HG02763 (cell line): ENCODE results near the gene TCTN3.
"Not testable (repeated sequence)": the region's sequence is repeated elsewhere in the genome, so short reads cannot be mapped to it uniquely, and the experiment has no call there.

Experiments
- ATAC-seq: cut with Tn5 transposase; IDR thresholded peaks from one replicate; pipeline ENCODE4 v1.9.1; 2021; ENCODE audit warnings: mild to moderate bottlenecking, moderate library complexity; ENCODE audit not compliant: unreplicated experiment

TCTN3 gene, protein sequence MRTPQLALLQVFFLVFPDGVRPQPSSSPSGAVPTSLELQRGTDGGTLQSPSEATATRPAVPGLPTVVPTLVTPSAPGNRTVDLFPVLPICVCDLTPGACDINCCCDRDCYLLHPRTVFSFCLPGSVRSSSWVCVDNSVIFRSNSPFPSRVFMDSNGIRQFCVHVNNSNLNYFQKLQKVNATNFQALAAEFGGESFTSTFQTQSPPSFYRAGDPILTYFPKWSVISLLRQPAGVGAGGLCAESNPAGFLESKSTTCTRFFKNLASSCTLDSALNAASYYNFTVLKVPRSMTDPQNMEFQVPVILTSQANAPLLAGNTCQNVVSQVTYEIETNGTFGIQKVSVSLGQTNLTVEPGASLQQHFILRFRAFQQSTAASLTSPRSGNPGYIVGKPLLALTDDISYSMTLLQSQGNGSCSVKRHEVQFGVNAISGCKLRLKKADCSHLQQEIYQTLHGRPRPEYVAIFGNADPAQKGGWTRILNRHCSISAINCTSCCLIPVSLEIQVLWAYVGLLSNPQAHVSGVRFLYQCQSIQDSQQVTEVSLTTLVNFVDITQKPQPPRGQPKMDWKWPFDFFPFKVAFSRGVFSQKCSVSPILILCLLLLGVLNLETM

DNA sequence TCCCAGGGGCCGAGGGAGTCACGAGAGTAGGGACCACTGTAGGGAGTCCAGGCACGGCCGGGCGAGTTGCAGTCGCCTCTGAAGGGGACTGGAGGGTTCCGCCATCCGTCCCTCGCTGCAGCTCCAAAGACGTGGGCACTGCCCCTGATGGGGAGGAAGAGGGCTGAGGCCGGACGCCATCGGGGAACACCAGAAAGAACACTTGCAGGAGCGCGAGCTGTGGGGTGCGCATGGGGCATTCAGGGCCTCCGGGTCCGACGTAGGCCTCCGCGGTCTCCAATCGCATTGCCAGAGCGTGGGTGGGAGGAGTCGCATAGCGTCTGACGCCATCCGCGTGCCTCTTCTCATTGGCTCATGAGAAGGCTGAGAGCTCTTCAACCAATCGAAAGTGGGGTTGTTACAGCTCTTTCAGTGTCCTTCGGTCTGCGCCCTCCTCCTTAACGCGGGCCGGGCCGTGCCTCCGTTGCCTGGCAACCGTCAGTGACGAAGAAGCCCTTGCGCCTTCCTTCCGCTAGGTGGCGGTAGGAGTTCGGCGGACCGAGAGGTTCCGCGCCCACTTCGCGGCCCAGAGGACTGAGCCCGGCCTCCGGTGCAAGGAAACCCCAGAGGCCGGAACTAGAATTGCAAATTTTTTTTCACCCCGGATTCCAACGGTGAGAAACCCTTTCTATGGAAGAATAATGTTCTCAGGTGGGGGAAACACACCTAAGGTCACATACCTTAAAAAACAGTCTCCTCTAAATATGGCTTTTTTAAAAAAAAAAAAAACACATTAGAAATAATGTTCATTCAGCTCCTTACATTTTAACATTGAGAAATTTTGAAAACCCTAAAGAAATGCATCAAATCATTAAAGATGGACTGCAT lies at the start of gene TCTN3:
Gene TCTN3 (minus strand): TSS at position 260 of the 867 bp plus-strand sequence. CDS start 28 bp downstream, at position 232.
- peak; percentile 99 for ATAC-seq

DNA sequence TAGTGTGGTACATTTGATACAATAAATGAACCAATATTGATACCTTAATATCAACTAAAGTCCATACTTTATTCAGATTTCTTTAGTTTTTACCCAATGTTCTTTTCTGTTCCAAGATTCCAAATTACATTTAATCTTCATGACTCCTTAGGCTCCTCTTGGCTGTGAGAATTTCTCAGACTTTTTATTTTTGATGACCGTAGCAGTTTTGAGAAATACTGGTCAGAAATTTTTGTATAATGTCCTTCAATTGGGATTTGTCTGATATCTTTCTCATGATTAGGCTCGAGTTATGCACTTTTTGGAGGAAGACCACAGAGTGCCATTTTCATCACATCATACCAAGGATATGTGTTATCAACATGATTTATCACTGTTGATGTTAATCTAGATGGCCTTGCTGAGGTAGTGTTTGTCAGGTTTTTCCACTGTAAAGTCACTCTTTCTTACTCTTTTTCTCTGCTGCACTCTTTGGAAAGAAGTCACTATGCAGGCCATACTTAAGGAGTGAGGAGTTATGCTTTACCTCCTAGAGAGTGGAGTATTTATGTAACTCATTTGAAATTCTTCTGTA lies 49.3 kb upstream of the TCTN3 start:
- no peak for ATAC-seq

DNA sequence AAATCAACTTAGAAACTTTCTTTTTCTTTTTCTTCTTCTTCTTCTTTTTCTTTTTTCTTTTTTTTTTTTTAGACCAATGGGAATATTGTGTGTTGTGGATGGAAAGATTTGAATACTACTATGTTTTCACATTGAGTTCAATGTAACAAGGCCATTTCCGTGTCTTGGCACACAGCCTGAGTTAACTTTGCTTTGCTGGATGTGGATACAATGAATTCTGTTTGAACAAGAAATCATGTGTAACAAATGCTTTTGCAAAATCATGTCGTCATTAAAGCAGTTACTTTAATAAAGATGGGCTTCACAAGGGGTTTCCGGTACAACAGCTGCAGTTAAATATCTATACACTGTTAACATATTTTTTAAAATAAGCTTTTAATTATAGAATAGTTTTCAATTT lies 48.8 kb upstream of the TCTN3 start:
- ATAC-seq: no peak

DNA sequence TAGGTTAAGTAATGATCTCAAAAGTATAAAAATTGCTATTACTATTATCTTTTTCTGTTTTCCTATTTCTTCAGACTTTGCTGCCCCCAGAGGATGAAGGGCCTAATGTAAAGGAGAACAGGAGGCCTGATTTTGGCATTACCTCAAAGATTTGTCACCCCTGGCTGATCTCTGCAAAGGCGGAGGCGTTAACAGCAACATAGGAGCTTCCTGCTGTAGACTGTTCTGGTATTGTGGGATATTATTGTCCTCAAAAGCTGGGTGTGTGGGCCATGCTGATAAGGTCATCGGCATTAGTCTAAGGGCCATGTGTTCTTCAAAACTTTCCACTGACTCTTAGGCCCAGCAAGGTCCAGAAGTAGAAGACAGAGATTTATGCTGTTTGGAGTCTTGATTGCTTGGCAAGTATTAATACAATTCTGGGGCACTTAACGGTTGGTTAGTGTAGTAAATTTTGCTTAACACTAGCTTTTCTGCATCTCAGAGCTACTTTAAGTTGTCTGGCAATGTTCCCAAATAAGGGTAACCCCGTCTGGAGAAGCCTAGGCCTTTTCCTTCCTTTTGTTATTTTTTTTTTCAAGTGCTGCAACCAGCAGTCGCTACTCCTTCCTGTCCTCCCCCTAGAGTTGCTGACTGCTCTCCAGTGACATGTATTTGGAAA lies 48.2 kb upstream of the TCTN3 start:
- no peak for ATAC-seq

DNA sequence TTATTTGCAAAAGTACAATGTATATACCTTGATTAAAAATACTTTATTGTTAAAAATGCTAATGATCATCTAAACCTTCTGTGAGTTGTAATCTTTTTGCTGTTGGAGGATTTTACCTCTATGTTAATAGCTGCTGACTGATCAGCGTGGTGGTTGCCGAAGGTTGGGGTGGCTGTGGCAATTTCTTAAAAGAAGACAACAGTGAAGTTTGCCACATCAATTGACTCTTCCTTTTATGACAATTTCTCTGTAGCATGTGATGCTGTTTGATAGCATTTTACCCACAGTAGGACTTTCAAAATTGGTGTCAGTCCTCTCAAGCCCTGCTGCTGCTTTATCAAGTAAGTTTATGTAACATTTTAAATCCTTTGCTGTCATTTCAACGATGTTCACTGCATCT lies 45.3 kb upstream of the TCTN3 start:
- ATAC-seq: no peak

DNA sequence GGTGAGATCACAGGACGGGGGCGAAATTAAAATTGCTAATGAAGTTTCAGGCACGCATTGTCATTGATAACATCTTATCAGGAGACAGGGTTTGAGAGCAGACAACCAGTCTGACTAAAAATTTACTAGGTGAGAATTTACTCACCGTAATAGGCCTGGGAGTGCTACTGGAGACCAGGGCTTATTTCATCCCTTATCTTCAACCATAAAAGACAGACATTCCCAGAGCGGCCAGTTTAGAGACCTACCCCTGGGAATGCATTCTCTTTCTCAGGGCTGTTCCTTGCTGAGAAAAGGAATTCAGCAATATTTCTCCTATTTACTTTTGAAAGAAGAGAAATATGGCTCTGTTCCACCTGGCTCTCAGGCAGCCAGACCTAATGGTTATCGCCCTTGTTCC lies 39.2 kb upstream of the TCTN3 start:
- ATAC-seq: not testable (repeated sequence)

DNA sequence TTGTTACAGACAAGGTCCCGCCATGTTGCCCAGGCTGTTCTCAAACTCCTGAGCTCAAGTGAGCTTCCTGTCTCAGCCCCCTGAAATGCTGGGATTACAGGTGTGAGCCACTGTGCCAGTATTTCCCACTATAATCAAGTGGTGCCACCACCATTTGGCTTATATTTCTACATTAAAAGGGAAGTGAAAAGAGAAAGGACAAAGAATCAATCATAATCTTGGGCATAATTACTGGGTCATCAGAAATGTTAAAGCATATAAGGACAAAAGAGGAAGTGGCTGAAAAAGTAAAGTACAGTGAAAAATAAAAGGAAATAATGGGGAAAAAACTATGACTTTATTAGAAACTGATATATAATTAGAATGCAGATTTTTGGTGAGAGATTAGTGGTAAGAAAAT lies 36.5 kb upstream of the TCTN3 start:
- no peak for ATAC-seq

DNA sequence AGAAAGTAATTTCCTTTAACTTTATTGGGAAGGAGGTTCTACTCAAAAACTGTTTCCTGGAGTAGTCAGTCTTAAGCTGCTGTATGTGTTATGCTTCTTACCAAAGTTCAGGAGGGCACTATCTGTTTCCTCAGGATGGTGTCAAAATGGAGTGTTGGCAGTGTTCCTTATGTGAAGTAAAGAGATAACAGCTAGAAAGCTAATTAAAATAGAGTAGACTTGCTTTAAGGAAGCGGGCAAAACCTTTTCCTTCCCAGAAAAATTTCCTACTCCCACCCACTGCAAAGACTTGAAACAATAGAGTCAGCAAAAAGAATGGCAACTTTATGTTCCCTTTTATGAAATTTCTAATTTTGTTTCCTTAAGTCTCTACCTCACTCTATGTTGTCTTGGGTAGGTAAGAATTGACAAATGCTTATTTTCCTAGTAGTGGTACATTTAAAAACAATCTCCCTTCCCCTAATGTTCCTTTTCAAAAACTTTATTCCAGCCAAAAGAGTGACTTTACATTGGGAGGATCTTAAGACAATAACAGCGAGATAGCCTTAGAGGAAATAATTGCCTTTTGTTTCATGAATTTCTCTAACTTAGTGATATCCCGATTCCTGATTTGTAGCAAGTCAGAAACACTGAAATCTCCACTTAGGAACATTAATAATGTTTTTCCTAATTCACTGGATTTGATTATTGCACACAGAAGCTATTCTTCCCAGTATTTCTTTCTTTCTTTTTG lies 35.8 kb upstream of the TCTN3 start:
- no peak for ATAC-seq

DNA sequence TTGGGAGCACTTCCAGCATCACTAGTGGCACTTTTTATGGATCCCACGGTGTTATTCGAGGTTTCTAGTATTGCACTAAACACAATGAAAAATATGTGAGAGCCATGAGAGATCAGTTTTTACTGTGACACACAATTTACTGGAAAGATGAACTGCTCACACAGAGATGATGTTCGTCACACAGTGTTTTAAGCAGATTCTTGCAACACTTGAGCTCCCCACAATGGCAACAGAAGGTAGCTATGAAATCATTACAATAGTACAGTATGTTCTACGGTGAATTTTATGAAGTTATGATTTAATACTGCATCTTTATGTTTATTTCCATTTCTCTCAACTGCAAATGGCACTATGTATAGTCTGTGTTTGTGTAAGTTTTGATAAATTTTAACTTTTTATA lies 34.8 kb upstream of the TCTN3 start:
- no peak for ATAC-seq

DNA sequence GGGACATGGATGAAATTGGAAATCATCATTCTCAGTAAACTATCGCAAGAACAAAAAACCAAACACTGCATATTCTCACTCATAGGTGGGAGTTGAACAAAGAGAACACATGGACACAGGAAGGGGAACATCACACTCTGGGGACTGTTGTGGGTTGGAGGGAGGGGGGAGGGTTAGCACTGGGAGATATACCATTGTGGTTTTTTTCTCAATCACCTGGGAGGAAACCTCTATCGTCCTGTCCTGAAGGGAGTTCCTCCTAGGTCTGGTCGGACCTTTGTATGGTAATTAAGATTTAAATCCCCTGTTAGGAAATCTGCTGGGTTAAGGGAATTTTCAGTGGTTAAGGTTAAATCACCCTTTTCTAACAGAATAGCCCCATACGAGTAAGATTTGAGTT lies 28.8 kb upstream of the TCTN3 start:
- not testable (repeated sequence) for ATAC-seq

DNA sequence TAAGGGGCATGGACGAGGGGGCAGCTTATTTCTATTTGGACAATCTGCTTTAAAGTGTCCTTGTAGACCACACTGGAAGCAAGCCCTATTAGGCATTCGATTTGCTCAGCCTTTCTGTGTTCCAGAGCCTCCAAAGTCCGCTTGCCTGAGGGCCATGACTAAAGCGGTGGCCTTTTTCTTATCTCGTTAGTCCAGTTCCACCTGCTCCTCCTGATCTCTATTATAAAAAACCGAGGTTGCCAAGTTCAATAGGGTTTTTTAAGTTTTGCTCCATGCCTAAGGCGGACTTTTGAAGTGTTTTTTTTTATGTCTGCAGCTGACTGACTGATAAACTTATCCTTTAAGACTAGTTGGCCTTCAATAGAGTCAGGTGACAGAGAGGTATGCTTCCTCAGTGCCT lies 27.0 kb upstream of the TCTN3 start:
- not testable (repeated sequence) for ATAC-seq

DNA sequence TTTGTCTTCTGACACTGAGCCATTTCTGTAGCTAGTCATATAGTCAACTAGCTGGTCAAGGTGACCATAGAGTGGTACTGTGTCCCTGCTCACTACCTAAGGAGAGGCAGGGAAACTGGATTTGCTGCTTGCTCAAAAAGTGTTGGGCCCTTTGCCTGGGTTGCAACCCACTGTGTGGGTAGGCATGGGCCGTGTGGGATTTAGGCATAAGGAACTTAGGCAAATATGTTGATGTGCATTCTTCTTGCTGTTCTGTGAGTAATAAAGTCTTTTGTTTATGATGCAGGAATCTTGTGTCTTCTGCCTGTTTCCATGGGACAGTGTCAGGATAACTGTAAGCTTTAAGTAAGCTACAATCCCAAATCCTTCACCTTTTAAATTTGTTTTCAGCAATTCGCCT lies 23.1 kb upstream of the TCTN3 start:
- ATAC-seq: no peak

DNA sequence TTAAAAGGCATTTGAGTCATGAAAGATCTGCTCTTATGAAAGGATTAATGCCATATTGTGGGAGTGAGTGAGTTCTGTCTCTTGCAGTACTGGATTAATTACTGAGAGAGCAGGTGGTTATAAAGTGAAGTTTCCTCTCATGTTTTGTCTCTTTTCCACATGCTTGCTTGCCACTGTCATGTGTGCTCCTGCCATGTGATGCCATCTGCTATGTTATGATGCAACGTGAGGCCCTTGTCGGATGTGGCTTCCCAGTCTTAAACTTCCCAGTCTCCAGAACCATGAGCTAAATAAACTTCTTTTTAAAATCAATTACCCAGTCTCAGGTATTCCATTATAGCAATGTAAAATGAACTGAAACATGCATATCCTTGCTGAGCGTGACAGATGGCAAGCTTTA lies 22.7 kb upstream of the TCTN3 start:
- no peak for ATAC-seq

DNA sequence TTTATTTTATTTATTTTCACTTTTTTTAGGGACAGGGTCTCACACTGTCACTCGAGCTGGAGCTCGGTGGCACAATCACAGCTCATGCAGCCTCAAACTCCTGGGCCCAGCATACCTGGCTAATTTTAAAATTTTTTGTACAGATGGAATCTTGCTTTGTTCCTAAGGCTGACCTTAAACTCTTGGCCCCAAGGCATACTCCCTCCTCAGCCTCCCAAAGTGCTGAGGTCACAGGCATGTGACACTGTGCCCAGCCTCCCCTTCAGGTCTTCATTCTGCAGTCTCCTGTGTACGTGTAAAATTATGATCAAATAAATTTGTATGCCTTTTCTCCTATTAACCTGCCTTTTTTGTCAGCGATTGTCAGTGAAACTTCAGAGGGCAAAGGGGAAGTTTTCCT lies 17.8 kb upstream of the TCTN3 start:
- ATAC-seq: no peak

DNA sequence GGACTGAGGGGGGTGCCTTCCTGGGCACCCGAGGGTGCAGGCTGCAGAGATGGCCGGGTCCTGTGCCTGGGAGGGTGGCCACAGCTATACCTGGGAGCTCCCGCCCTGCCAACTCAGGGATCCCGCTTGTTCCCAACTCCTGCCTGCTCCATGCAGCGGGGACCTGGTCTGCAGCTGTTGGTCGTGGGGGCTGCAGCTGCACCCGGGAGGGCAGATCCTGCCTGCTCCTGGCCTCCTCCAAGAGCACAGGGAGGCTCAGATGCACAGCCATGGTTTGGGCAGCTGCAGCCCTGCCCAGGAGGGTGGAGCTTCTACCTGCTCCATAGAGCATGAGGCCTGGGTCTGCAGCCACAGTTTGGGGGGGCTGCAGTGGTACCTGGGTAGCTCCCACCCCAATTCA lies 13.3 kb upstream of the TCTN3 start:
- no peak for ATAC-seq

DNA sequence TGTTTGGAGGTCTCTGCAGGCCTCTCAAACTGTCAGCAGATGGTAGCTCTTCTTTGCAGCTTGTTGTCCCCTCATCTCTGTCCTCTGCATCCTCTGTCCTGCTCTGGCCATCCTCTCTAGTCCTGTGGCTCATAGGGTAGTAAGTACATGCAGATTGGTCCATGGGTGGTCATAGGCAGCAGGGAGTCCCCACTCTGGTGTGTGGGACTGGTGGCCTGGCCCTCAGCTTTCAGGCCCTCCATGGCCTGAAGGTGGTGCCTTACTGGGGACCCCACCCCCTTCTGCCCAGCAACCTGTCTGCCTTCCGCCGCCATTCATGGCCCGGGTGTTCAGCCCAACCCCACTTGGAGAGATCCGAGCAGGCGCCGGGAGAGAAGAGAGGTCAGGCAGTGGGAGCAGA lies 12.8 kb upstream of the TCTN3 start:
- no peak for ATAC-seq

DNA sequence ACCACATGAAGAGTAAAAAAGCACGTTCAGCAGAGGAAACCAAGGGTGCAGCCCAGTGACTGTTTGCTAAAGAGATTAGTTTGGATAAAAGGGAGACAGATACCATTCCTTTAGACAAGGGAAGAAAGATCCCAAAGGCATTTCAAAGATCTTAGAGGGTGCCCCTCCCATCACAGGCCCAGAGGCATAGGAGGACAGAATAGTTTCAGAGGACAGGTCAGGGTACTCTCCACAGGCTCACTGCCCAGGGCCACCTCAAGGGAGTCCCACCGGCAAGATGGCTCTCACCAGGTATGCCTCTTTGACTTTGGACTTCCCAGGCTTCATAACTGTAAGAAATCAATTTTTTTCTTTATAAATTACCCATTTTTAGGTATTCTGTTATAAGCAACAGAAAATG lies 4.7 kb upstream of the TCTN3 start:
- no peak for ATAC-seq

DNA sequence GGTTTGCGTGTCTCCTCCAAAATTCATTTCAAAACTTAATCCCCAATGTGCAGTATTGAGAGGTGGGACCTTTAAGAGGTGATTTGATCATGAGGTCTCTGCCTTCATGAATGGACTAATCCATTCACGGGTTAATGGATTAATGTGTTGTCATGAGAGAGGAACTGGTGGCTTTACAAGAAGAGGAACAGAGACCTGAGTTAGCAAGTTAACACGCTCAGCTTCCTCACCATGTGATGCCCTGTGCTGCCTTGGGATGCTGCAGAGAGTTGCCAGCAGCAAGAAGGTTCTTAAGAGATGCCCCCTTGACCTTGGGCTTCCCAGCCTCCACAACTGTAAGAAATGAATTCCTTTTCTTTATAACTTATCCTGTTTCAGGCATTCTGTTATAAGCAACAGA lies 3.7 kb upstream of the TCTN3 start:
- no peak for ATAC-seq

DNA sequence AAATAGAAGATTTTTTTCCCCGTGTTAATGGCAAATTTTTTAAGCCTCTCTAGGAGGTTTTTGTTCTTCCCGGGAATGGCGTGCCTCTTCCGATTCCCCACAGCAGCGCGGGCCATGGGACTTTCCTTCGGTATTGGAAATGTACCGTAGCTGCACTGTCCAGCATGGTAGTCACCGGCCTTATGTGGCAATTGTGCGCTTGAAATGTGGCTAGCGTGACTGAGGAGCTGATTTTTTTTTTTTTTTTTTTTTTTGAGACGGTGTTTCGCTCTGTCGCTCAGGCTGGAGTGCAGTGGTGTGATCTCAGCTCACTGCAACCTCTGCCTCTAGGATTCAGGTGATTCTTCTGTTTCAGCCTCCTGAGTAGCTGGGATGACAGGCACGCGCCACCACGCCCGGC lies 938 bp upstream of the TCTN3 start:
- no peak for ATAC-seq

DNA sequence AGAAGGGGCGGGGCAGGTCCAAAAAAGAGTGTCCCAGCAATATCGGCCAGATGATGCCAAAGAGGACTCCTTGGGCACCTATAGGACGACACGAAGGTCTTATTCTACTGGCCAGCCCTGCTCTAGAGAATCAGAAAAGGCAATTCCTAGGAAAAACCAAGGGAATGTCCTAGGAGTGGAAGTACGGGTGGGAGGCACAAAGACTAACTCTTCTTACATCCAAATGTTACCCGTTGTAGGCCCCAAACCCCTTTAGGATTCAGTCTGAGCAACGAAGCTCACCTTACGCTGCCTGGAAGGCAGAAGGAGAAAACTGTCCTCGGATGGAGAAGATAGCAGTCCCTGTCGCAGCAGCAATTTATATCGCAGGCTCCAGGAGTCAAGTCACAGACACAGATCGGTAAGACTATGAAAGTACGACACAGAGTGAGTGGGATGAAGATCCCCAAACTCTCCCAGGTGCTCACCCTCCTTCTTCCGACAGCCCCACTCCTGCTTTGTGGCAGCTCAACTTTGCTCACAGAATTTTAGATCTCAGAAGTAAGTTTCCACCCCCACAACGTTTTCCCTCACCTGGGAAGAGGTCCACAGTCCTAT lies 558 bp downstream of the TCTN3 start:
- no peak for ATAC-seq
